Stimulated activated CD8-positive, alpha-beta memory T cell treated with anti-CD3 and anti-CD28 coated beads, Interleukin-15, amount 100 ng/mL, for 24 hours (primary cell): ENCODE data around the gene TRIP13.
"Not testable (repeated sequence)": the region's sequence is repeated elsewhere in the genome, so short reads cannot be mapped to it uniquely, and the experiment has no call there.

Experiments used
- DNase-seq: peaks from one replicate; pipeline ENCODE4 v3.0.0-alpha.2; 2020; ENCODE audit warnings: low read depth

TRIP13 gene

GRCh38 chr5:893711-894110 is 1.0 kb downstream of the TRIP13 start:
- no peak for DNase-seq

- no peak for DNase-seq
Observed at GRCh38 chr5:900781-901180, 8.1 kb downstream of the TRIP13 start.

DNA sequence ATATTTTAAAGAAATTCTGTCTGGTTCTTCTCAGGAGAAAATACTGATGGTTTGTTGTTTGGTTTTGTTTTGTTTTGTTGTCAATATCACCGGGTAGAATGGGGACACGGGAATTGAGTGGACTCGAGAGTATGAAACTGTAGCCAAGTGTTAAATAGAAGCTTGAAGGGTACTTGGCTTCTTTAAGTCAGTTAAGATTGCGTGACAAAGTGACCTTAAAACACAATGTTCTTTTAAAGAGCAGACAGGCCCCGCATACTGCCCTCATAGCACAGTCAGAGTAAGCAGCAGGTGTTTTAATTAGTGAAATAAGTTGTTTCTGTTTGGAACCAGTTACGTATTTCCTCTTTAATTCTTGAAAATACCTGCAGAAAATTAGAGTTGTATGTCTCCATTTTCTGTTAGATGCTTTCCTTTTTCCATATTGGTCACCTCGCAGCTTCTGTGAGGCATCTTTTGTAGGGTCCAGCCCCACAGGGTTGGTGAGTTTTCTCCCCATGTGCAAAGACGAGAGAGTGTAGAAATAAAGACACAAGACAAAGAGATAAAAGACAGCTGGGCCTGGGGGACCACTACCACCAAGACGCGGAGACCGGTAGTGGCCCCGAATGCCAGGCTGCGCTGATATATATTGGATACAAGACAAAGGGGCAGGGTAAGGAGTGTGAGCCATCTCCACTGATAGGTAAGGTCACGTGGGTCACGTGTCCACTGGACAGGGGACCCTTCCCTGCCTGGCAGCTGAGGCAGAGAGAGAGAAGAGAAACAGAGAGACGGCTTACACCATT is 9.6 kb downstream of the TRIP13 start:
- no peak for DNase-seq

- DNase-seq: no peak
Observed at GRCh38 chr5:903756-904096, 11.0 kb downstream of the TRIP13 start.

DNA sequence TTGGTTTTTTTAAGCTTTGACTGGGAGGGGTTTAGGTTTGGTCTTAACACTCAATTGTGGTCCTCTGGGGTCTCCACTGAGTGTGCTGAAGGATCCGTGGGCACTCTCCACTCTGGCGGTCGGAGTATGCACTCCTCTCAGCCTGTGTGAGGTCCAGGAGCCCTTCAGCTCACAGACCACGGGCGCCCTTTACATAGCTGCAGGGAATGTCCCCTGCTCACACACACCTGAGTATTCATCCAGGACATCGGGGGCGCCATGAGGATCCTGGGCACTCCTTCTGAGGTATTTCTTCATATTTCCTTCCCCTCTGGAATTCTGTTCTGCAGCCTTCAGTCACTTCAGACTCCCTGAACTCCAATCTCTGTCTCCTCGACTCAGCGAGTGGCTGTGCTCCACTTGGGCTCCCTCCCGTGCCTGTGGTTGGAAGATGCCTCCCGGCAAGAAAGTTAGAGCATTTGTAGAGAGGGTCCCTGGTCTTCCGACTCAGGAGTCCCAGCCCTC is 12.5 kb downstream of the TRIP13 start:
- no peak for DNase-seq

GRCh38 chr5:907366-907910 is 14.8 kb downstream of the TRIP13 start:
- DNase-seq: no peak

- DNase-seq: no peak
Observed at GRCh38 chr5:908172-908571, 15.5 kb downstream of the TRIP13 start.

DNA sequence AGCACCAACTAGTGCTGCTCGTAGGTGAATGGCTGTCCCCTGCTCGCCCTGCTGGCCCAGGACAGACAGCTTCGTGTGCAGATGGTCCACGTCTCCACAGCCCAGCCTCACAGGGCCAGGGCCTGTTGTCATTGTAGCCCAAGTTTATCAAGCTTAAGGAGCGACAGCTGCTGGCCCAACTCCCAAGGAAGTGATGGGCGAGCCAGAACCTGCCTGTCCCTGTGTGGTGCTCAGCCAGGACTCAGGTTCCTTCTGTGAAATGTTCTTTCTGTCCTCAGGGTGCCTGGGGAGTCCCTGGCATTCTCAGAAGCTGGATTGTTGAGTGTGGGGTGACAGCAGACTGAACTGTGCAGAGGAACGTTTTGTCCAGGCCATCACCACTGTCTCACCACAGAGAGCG is 16.4 kb downstream of the TRIP13 start:
- no peak for DNase-seq

DNA sequence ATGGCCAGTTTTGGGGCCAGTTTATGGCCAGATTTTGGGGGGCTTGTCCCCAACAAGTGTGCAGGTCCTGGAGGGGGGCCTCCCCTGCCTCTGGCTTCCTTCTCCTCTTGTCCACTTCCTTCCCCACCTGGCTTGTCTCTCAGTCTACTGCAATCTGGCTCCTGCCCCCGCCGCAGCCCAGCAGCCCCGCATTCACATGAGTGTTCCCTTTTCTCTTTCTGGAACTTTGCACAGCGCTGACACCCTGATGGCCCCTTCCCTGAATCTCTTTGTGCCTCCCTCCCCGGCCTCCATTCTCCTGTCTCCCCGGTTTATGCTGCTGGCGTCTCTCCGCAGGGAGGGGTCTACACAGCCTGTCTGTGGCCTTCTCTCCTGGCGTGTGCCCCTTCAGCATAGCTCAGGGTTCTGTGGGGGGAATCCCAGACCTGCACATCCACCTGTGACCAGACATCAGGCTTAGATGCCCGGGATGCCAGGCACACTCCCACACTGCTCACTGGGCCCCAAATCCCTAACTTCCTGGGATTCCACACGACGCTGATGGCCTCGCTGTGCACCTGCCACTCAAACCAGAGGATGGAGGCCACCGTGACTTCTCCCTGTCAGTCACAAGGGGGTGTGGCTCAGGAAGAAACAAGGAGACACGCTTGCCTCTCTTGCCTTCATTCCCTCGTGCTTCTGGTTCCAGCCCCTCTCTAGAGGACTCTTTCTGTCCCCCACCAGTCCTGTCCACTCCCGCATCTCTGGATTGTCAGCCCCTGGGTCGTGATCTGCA is 17.5 kb downstream of the TRIP13 start:
- DNase-seq: no peak

GRCh38 chr5:910769-911160 is 18.1 kb downstream of the TRIP13 start:
- DNase-seq: no peak

- DNase-seq: no peak
Observed at GRCh38 chr5:911601-912000, 18.9 kb downstream of the TRIP13 start.

GRCh38 chr5:912280-913091 is 19.8 kb downstream of the TRIP13 start:
- peak; percentile 14 for DNase-seq

DNA sequence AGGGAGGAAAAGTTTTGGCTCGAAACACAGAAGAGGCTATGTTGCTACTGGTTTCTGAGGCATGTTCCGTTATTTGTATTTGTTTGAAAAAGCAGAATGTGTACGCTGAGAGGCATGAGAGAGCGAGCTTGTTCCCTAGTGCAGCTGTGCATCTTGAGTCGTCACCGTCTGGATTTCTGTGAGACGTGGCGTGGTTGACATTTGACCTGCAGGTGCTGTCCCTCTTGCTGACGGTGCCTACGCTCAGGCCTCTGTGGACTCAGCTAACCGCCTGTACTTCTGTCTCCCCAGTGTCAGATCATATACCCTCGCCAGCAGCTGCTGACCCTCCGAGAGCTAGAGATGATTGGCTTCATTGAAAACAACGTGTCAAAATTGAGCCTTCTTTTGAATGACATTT is 21.5 kb downstream of the TRIP13 start:
- no peak for DNase-seq

DNA sequence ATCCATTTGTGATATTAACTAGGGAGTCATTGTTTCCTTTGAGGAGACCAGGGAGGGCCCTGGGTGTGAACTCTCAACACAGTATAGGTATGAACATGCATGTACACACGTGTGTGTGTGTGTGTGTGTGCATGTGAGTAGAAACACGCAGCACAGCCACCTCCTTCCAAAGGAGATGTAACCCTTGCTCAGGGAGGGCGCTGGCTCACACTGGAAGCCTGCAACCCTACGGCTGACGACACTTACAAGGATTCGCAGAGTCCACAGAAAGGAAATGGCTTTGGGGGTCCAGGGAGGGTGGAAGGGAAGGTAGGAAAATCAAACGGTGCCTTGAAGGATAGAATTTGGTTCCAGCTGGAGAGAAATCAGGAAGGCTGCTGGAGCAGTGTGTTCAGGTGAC is 21.9 kb downstream of the TRIP13 start:
- DNase-seq: no peak

GRCh38 chr5:915346-915745 is 22.7 kb downstream of the TRIP13 start:
- not testable (repeated sequence) for DNase-seq

DNA sequence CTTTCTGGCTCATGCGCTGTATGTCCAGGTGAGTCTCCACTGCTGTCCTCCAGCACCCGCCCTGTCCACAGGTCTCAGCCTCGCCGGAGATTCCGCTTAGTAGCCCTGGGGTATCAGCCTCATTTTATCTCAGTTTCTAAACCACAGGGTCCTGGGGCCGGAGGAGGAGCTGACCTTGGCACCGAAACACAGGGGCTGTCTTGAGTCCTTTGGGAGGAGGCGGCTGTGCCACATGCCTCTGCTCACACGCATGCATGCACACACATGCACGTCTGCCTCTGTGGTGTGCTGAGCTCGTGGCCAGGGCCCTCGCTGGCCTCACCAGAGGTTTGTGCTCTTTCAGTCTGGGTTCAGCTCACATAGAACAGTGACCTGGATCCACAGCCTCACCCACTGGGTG is 23.3 kb downstream of the TRIP13 start:
- DNase-seq: no peak

DNA sequence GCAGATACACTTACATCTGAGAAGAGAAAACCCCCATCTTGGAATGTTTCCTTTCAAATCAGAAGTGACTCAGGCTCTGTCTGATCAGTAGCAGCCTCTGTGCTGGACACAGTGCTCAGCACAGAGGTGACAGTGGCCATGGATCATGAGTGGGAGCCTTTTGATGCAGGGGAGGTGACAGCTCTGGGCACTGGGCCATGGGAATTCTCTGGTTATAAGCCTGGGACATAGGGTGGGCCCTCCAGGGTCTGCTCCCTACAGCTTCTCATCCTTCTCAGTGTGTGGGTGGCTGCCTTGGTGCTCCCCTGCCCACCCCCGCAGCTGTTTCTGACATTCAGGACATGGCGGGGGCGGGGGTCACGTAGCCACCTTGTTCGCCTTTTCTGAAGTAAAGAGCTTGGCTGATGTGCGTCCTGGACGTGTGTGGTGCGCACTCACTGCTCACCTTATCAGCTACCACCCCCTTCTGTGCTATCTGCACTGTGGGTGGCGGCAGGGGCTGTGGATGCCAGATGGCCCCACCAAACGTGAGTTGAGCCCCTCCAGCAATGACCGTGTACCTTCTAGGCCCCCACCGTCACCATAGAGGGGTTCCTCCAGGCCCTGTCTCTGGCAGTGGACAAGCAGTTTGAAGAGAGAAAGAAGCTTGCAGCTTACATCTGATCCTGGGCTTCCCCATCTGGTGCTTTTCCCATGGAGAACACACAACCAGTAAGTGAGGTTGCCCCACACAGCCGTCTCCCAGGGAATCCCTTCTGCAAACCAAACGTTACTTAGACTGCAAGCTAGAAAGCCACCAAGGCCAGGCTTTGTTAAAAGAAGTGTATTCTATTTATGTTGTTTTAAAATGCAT is 24.0 kb downstream of the TRIP13 start:
- no peak for DNase-seq

DNA sequence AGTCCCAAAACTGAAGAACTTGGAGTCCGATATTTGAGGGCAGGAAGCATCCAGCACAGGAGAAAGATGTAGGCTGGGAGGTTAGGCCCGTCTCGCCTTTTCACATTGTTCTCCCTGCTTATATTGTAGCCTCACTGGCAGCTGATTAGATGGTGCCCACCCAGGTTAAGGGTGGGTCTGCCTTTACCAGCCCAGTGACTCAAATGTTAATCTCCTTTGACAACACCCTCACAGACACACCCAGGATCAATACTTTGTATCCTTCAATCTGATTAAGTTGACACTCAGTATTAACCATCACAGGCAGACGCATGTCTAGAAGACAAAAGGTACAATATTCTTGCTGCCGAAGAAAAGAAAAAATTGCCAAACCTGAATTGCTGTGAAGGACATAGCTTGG is 26.0 kb downstream of the TRIP13 start:
- DNase-seq: not testable (repeated sequence)

- DNase-seq: no peak
Observed at GRCh38 chr5:919356-920000, 26.8 kb downstream of the TRIP13 start.

GRCh38 chr5:920321-920720 is 27.6 kb downstream of the TRIP13 start:
- DNase-seq: no peak
